Caco-2 (cell line): ENCODE data around the gene PRC1. TPM values are rescaled to one million over a fixed set of nuclear protein-coding genes. Genes with fewer than 3 reads are reported as not detected.

Experiments used
- BruUV-seq: library from RNA; stranded (reverse); fragments of 400-500 nt; replicated peaks from 2 replicates; lab custom pipeline; 2021; lab: Mats Ljungman, UMichigan
- CTCF ChIA-PET: fragments of 300-600 bp; sonication (Branson Sonifier 250); formaldehyde crosslinking; loops from one replicate; lab custom pipeline; 2022; ENCODE audit warnings: antibody characterized with exemption; lab: Charles Lee
- POLR2A ChIA-PET: fragments of 300-600 bp; sonication (Branson Sonifier 250); formaldehyde crosslinking; loops from one replicate; lab custom pipeline; 2022; ENCODE audit warnings: antibody characterized with exemption; lab: Charles Lee
- DNase-seq, 2 experiments: peaks; one replicate each; pipeline versions ENCODE4 v3.0.0 to v3.0.0-alpha.2; 2020 to 2022
- H3K27me3 ChIP-seq: replicated peaks from 2 replicates; pipeline ENCODE4 v1.6.0; 2011; ENCODE audit warnings: low read length; ENCODE audit not compliant: control insufficient read depth, insufficient read depth
- H3K36me3 ChIP-seq: 2 replicates; pipeline ENCODE4 v1.5.1; 2011; ENCODE audit warnings: low read length; ENCODE audit not compliant: control insufficient read depth, insufficient read depth
- H3K4me1 ChIP-seq: fragments of 250-450 bp; sonication (Bioruptor Pico); 2 replicates; pipeline ENCODE4 v1.5.1; 2020; ENCODE audit warnings: mild to moderate bottlenecking
- H3K4me3 ChIP-seq: 2 replicates; pipeline ENCODE4 v1.5.1; 2011; ENCODE audit warnings: low read depth, mild to moderate bottlenecking, control low read depth, low read length
- H3K9me3 ChIP-seq: fragments of 250-450 bp; sonication (Bioruptor Pico); 2 replicates; pipeline ENCODE4 v1.5.1; 2020; ENCODE audit warnings: mild to moderate bottlenecking, moderate library complexity
- H3K27ac Mint-ChIP-seq: one replicate; pipeline ENCODE4 v1.8.0; 2022; ENCODE audit warnings: mixed read lengths; ENCODE audit not compliant: unreplicated experiment
- H3K27me3 Mint-ChIP-seq: one replicate; pipeline ENCODE4 v1.8.0; 2022; ENCODE audit warnings: mixed read lengths; ENCODE audit not compliant: insufficient read depth, unreplicated experiment
- H3K36me3 Mint-ChIP-seq: one replicate; pipeline ENCODE4 v1.8.0; 2022; ENCODE audit warnings: mild to moderate bottlenecking, mixed read lengths; ENCODE audit not compliant: insufficient read depth, unreplicated experiment
- H3K4me1 Mint-ChIP-seq: one replicate; pipeline ENCODE4 v1.8.0; 2022; ENCODE audit warnings: low read depth, mixed read lengths; ENCODE audit not compliant: unreplicated experiment
- H3K4me3 Mint-ChIP-seq: one replicate; pipeline ENCODE4 v1.8.0; 2022; ENCODE audit warnings: mild to moderate bottlenecking, moderate library complexity, mixed read lengths; ENCODE audit not compliant: unreplicated experiment
- H3K9me3 Mint-ChIP-seq: one replicate; pipeline ENCODE4 v1.8.0; 2022; ENCODE audit warnings: mixed read lengths; ENCODE audit not compliant: unreplicated experiment
- CTCF ChIP-seq, 2 experiments: fragments of 200-600 bp in 1 of 2; IDR thresholded peaks; 1 replicate in 1 of 2; 2 replicates in 1 of 2; pipeline versions ENCODE4 v1.5.1 to v1.8.0; 2011 to 2022; ENCODE audit warnings: antibody characterized with exemption in 1 of 2, control low read depth in 1 of 2, inconsistent platforms in 1 of 2, low read depth in 1 of 2, low read length in 1 of 2, mild to moderate bottlenecking in 1 of 2, moderate library complexity in 1 of 2; ENCODE audit not compliant: insufficient read depth in 1 of 2, severe bottlenecking in 1 of 2, unreplicated experiment in 1 of 2
- intact Hi-C: fragments of 100-400 bp; cut with micrococcal nuclease; formaldehyde crosslinking; loops from one replicate; pipeline ENCODE4 v1.10.0; 2022; ENCODE audit not compliant: unreplicated experiment
- total RNA-seq: library from RNA; stranded (reverse); gene quantifications from 2 replicates; pipeline ENCODE4 v1.2.3, GENCODE V29; 2022

The PRC1 gene
- total RNA-seq, 1 experiment from 2014 or later: 145 TPM

GRCh38 chr15:90942354-90943120 is 51.8 kb downstream of the PRC1 start:
- no peak overlapping the region for H3K4me3 ChIP-seq
- H3K9me3 ChIP-seq: no peaks in the 10 kb centered on the region
- Mint-ChIP-seq H3K27ac (no peak overlapping the region), H3K4me1 (no peaks in the 10 kb centered on the region), H3K9me3 (no peaks in the 10 kb centered on the region), H3K4me3 (no peak overlapping the region), H3K36me3 (peaks cover 54% of the 10 kb centered on the region), H3K27me3 (no peaks in the 10 kb centered on the region)
- CTCF ChIA-PET: interaction anchor here (1.0 to 1.8 kb wide), 3 partner anchors 8 to 11 kb away, joined by 3 to 5 read pairs (median 4); partner anchors contain the start of genes HDDC3 and UNC45A
- no peaks in the 10 kb centered on the region for H3K4me1 ChIP-seq
- intact Hi-C loops: no loop called here
- no peak for DNase-seq
- H3K27me3 ChIP-seq: no peaks in the 10 kb centered on the region
- peaks cover 3% of the 10 kb centered on the region; the same call in 1 of the 2 replicates for H3K36me3 ChIP-seq
- BruUV-seq: no TSS peak
- no peak for TF ChIP-seq CTCF (IDR thresholded peaks at IDR 0.05; ENCODE audit: insufficient read depth in 1 of 2, low read depth in 1 of 2, low read length in 1 of 2, severe bottlenecking in 1 of 2, unreplicated experiment in 1 of 2)
- POLR2A ChIA-PET: interaction anchor here (1.4 kb wide), 1 partner anchor 12 kb away, joined by 15 read pairs; the partner anchor contains the start of gene RCCD1

GRCh38 chr15:90941038-90941437 is 53.3 kb downstream of the PRC1 start:
- Histone ChIP-seq H3K4me3 (no peak overlapping the region), H3K36me3 (peaks cover 2% of the 10 kb centered on the region; the same call in 1 of the 2 replicates), H3K4me1 (0 out of 2 replicates have a peak, but pooled peaks cover 2% of the 10 kb centered on the region), H3K27me3 (no peaks in the 10 kb centered on the region), H3K9me3 (no peaks in the 10 kb centered on the region)
- no peaks in the 10 kb centered on the region for H3K9me3 Mint-ChIP-seq
- ChIA-PET POLR2A (no interaction called here), CTCF (no interaction called here)
- H3K4me1 Mint-ChIP-seq: peaks cover 5% of the 10 kb centered on the region
- no peak for TF ChIP-seq CTCF (IDR thresholded peaks at IDR 0.05; ENCODE audit: insufficient read depth in 1 of 2, low read depth in 1 of 2, low read length in 1 of 2, severe bottlenecking in 1 of 2, unreplicated experiment in 1 of 2)
- H3K36me3 Mint-ChIP-seq: peaks cover 64% of the 10 kb centered on the region
- intact Hi-C loops: no loop called here
- no peak overlapping the region for H3K4me3 Mint-ChIP-seq
- no peak for DNase-seq
- BruUV-seq: no TSS peak
- no peak overlapping the region for H3K27ac Mint-ChIP-seq
- H3K27me3 Mint-ChIP-seq: no peaks in the 10 kb centered on the region

GRCh38 chr15:90939756-90940155 is 54.6 kb downstream of the PRC1 start:
- peaks cover 9% of the 10 kb centered on the region for H3K4me1 Mint-ChIP-seq
- CTCF ChIA-PET: no interaction called here
- Histone ChIP-seq H3K27me3 (no peaks in the 10 kb centered on the region), H3K4me3 (no peak overlapping the region), H3K4me1 (0 out of 2 replicates have a peak, but pooled peaks cover 3% of the 10 kb centered on the region), H3K9me3 (no peaks in the 10 kb centered on the region), H3K36me3 (peaks cover 2% of the 10 kb centered on the region; the same call in 1 of the 2 replicates)
- H3K4me3 Mint-ChIP-seq: no peak overlapping the region
- intact Hi-C loops: loop anchor here (10.0 kb wide), 1 partner anchor 335 kb away; no protein-coding TSS in a partner anchor
- no peak for DNase-seq
- no TSS peak for BruUV-seq
- POLR2A ChIA-PET: interaction anchor here (1.4 kb wide), 1 partner anchor 14 kb away, joined by 3 read pairs; the partner anchor contains the start of gene RCCD1
- no peaks in the 10 kb centered on the region for H3K27me3 Mint-ChIP-seq
- H3K36me3 Mint-ChIP-seq: peaks cover 63% of the 10 kb centered on the region
- no peak for TF ChIP-seq CTCF (IDR thresholded peaks at IDR 0.05; ENCODE audit: insufficient read depth in 1 of 2, low read depth in 1 of 2, low read length in 1 of 2, severe bottlenecking in 1 of 2, unreplicated experiment in 1 of 2)
- H3K27ac Mint-ChIP-seq: no peak overlapping the region
- H3K9me3 Mint-ChIP-seq: no peaks in the 10 kb centered on the region
